DMS153 (cell line): ENCODE measurements around the gene CAPG.

ENCODE experiments used
- DNase-seq: peaks from one replicate; lab custom pipeline; 2025; lab: John Stamatoyannopoulos, UW

Gene CAPG

GRCh38 chr2:85356186-85356585 is 54.0 kb downstream of the CAPG start:
- DNase-seq, result no peak

- no peak for DNase-seq
Observed at GRCh38 chr2:85355521-85355920, 54.6 kb downstream of the CAPG start.

GRCh38 chr2:85355073-85355410 is 55.1 kb downstream of the CAPG start:
- no peak for DNase-seq

DNA sequence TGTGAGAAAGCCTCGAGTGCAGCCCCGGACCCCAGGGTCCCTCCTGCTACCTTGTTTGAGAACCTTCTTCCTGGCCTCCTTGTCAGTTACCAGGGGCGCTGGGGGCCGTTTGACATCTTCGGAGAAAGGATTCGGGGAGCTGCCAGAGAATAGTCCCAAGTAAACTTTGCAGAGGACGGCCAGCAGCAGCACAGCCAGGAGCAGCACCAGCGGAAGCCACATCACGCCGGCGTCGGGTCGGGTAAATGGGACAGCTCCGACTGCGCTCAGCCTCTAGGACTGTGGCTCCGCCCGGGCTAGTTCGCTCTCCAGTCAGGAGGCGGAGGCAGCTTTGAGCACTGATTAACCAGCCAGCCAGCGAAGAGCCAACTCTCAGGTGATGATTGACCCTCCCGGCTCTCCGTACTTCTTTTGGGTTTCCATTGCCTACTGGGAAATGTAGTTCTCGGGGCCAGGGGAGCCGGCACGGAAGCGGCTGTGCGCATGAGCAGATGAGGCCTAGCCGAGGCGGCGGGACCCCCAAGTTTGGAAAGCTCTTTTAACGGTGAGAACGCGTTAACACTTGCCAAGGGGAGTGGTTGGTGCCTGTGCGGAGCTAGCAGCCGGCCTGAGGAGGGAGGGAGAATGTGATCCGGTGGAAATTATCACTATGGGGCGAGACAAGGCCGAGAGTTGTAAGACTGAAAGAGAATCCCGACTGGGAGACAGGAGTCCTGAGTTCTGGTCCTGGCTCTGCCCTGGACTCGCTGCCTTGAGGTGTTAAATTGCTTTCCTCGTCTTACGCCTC is 55.7 kb downstream of the CAPG start, which contains the start of the genes ELMOD3 and RETSAT:
ELMOD3 (plus strand) TSS at position 484 of the 787 bp plus-strand sequence. CDS start 2,430 bp downstream, outside the sequence.
RETSAT (minus strand) TSS at position 243 of the 787 bp plus-strand sequence; CDS start at position 222, 21 bp downstream.
- peak; percentile 96 for DNase-seq

GRCh38 chr2:85353876-85354285 is 56.3 kb downstream of the CAPG start:
- no peak for DNase-seq

GRCh38 chr2:85347599-85347998 is 62.6 kb downstream of the CAPG start:
- DNase-seq, result no peak
